WI38 (cell line): ENCODE results near the gene SLC6A16.
A peak's percentile ranks its signal among the peaks of the same experiment; 100 is the strongest.
"Not testable (repeated sequence)": the region's sequence is repeated elsewhere in the genome, so short reads cannot be mapped to it uniquely, and the experiment has no call there.

ENCODE experiments used
- H3K4me3 ChIP-seq: 2 replicates; pipeline ENCODE4 v1.5.1; 2011; ENCODE audit warnings: low read depth, mild to moderate bottlenecking, control low read depth, low read length
- TF ChIP-seq, protein P1 (sequence below): IDR thresholded peaks from 2 replicates; pipeline ENCODE4 v1.5.1; 2012; ENCODE audit warnings: low read depth, mild to moderate bottlenecking, control low read depth, low read length

The SLC6A16 gene

DNA sequence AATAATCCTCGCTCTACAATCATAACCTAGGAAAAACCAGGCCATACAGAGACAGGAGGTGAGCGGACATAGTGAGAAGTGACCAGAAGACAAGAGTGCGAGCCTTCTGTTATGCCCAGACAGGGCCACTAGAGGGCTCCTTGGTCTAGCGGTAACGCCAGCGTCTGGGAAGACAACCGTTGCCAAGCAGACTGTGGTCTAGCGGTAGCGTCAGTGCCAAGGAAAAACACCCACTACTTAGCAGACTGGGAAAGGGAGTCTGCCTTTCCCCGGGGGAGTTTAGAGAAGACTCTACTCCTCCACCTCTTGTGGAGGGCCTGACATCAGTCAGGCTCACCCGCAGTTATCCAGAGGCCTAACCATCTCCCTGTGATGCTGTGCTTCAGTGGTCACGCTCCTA lies 58.6 kb downstream of the SLC6A16 start:
- TF ChIP-seq, protein P1, sequence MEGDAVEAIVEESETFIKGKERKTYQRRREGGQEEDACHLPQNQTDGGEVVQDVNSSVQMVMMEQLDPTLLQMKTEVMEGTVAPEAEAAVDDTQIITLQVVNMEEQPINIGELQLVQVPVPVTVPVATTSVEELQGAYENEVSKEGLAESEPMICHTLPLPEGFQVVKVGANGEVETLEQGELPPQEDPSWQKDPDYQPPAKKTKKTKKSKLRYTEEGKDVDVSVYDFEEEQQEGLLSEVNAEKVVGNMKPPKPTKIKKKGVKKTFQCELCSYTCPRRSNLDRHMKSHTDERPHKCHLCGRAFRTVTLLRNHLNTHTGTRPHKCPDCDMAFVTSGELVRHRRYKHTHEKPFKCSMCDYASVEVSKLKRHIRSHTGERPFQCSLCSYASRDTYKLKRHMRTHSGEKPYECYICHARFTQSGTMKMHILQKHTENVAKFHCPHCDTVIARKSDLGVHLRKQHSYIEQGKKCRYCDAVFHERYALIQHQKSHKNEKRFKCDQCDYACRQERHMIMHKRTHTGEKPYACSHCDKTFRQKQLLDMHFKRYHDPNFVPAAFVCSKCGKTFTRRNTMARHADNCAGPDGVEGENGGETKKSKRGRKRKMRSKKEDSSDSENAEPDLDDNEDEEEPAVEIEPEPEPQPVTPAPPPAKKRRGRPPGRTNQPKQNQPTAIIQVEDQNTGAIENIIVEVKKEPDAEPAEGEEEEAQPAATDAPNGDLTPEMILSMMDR, result peak; percentile 38; the same call in 1 of the 2 replicates
- not testable (repeated sequence) for H3K4me3 ChIP-seq

DNA sequence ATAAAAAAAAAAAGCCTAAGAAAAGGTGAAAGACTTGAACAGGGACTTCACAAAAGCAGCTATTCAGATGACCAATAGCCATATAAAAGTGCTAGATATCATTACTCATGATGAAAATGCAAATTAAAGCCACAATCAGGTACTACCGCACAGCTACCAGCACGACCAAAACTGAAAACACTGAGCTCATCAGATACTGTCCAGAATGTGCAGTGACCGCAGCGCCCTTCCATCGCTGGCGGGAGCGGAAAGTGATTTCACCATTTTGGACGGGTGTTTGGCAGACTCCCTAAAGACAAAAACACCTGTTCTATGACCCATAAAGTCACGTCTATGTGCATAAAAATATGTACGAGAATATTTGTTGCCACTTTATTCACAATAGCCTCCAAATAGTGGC lies 60.7 kb downstream of the SLC6A16 start:
- TF ChIP-seq, protein P1, result no peak
- no peak overlapping the region for H3K4me3 ChIP-seq

- no peak overlapping the region for H3K4me3 ChIP-seq
- TF ChIP-seq, protein P1, result no peak
Observed at GRCh38 chr19:49261602-49262001, 63.4 kb downstream of the SLC6A16 start.

DNA sequence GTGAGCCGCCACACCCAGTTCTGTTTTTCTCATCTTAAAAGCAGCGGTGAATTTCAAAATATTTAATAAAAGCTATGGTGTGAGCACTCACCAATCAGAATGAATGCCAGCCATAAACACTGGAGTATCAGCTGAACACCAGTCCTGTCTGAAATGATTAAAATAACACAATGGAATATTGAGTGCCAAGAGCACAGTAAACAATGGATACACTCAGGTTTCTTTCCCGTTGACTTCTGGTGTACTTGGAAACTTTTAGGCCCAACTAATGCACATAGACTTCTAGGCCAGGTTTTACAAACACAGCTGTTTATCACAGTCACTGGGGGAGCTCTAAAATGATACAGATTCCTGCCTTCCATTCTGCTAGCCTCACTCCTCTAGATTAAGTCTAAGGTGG lies 68.3 kb downstream of the SLC6A16 start:
- no peak overlapping the region for H3K4me3 ChIP-seq
- TF ChIP-seq, protein P1, result no peak

GRCh38 chr19:49255674-49256073 lies 69.3 kb downstream of the SLC6A16 start:
- TF ChIP-seq, protein P1, result no peak
- H3K4me3 ChIP-seq, result no peak overlapping the region

- TF ChIP-seq, protein P1, result no peak
- H3K4me3 ChIP-seq, result no peak overlapping the region
Observed at GRCh38 chr19:49249933-49250332, 75.1 kb downstream of the SLC6A16 start.

GRCh38 chr19:49247676-49248075 lies 77.3 kb downstream of the SLC6A16 start:
- TF ChIP-seq, protein P1, result no peak
- H3K4me3 ChIP-seq, result no peak overlapping the region
